LoVo (cell line): ENCODE results near the gene GPD1L.
A peak's percentile ranks its signal among the peaks of the same experiment; 100 is the strongest.

Experiments used
- DNase-seq: peaks from one replicate; pipeline ENCODE4 v3.0.0-alpha.2; 2016; ENCODE audit warnings: low spot score

Gene GPD1L

GRCh38 chr3:32137870-32138269 is 31.4 kb downstream of the GPD1L start:
- no peak for DNase-seq

- no peak for DNase-seq
Measured at GRCh38 chr3:32138545-32139104, 32.2 kb downstream of the GPD1L start.

DNA sequence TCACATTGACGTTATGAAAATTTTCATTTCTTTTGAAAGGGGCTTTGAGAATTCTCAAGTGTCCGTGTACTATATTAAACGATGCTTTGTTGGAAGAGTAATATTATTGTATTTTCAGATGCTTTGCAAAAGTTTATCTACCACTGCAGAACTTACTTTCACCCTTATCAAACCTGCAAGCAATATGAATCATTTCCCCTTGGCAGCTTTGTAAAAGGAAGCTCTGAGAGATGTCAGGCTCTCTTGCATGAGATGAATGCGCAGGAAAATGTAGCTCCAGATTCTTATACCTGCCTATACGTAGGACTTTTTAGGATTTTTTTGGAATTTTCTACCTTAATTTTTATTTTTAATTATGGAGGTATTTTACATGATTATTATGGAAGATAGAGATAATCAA is 34.5 kb downstream of the GPD1L start:
- DNase-seq = no peak

GRCh38 chr3:32143849-32144757 is 37.7 kb downstream of the GPD1L start:
- DNase-seq = peak; percentile 81

GRCh38 chr3:32146746-32147211 is 40.4 kb downstream of the GPD1L start:
- DNase-seq = no peak

DNA sequence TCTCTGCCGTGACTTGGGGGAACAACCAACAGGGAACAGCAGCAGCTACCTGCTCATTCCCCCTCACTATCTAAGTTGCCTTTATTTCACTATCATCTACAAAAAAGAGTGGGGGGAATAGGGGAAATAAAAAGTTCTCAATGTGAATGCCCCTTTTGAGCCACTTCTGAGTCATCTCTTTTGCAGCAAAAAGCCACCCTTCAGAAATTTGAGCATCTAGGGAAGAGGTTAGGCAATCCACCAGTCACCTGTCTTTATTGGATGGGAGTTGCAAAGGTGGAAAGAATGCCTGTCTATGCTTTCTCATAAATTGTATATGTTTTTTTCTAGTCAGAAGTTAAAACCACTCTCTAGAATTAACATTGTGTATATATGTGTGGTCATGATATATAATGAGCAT is 41.1 kb downstream of the GPD1L start:
- no peak for DNase-seq

DNA sequence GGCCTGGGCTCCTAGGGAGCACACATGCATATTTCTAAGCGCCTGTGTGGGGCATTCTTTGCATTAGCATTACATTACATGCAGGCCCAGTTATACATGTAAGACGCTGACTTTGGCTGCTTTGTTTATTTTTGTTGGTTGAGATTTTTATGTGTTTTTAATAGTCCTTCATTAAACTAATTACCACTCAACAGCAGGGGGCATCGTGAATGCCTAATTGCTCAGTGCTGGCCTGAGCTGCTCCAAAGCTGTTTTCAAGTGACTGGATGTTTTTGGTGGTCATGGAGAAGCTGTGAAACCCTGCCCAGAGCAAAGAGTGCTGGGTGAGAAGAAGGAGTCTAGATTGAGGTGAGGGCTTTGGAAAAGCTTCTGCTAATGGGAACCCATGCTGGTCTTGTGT is 41.5 kb downstream of the GPD1L start:
- no peak for DNase-seq

DNA sequence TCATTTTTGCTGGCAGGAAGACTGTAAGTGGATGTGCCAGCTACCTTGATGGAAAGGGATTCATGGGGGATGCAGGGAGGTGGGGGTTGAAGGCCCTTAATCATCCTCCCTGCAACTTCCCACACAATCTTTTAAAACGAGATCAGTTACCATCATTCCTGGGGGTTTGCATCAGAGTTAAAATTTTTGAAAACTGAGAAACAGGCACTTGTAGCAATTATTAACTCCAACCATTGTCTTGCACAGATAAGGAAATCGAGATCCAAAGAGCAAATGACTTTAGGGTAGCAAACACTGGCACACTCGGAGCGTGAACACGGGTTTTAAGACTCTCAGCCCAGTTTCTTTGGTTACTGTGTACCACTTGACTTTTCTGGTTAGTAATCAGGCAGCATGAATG is 41.9 kb downstream of the GPD1L start:
- DNase-seq = no peak

DNA sequence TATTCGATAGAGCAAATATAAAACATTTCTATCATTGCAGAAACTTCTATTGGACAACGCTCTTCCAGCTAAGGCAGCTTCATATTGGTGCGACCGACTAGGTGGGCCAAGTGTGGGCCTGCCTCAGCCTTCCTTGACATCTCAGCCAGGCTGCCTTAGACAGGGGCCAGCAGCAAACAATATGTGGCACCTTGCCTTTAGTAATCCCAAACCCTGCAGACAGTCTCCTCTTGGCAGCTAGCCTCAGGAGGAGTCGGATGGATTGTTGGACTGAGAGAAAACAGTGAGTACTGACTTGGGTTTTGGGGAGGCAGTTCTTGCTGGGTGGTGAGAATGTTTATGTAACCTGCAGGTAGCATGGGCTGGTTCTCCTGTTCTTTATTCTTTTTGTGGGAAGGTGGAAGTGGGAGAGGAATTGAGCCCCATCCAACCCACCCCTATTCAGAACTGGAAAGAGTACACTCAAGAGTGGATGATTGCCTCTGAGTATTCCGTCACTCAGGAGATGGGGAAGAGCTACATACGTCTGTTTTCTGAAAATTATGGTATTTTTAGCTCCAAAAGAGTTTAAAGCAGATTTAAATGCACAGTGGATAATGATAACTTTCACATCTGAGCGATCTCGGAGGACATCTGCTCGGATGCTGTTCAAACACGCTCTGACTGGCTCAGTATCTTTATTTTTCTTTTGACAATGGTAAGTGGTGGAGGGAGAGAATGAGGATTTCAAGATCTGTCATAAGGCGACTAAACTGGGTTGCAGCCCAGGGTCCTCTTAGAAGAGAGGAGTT is 47.2 kb downstream of the GPD1L start:
- DNase-seq = no peak

GRCh38 chr3:32154205-32154579 is 47.8 kb downstream of the GPD1L start:
- no peak for DNase-seq

DNA sequence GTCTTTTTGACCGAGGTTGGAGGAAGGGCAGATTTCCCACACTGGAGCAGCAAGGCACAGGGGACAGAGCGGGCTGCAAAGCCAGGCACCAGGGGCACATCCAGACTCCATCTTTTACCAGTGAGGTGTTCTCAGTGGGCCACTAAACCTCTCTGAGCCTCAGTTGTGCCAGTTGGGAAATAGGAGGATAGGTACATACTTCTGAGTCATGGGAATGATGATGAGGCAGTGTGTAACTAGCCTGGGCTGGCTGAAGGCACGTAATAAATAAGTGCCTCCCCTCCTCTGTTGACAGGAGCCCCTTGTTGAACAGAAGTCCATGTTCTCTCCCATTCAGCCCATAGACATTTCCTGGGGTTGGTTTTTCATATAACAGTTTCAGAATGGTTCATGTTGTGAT is 48.7 kb downstream of the GPD1L start:
- no peak for DNase-seq

DNA sequence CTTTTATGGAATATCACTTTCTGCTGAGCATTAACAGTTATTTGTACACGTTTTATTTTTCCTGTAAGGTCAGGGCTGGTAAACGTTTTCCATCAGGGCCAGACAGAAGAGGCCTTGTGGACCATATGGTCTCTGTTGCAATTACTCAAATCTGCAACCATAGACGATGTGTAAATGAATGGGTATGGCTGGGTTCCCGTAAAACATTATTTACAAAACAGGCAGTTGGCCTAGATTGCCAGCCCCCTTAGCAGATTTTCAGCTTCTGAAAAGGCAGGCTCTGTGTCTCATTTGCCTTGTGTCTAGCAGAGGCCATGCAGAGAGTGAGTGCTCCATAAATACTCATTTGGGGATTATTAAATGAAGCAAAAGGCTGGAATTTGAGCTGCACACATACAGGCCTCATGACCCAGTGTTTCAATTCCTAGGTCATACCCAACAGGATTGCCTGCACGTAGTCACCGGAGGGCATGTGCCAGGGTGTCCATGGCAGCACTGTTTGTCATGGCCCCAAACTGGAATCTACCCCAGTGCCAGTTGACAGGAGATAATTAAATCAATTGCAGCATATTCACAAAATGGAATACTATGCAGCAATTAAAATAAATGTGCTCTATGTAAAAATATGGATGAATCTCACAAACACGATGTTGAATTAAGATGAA is 51.3 kb downstream of the GPD1L start:
- no peak for DNase-seq

GRCh38 chr3:32160706-32161214 is 54.3 kb downstream of the GPD1L start:
- DNase-seq = no peak

DNA sequence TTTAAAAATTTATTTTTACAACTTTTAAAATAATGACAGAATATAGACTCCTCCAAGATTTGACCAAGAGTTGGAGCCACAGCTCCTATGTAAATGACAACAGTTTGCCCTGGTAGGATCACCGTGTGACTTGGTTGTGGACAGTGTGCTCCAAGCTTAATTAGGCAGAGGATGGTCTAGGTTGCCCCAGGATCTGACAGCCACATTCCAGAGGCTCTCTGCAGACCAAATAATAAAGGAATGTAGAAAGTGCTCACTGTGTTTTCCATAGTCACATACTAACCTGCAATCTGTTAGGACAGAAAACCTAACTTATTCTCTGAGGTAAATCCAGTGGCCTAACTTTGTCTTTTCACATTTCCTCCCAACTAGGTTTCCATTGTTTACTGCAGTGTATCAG is 59.0 kb downstream of the GPD1L start:
- no peak for DNase-seq

DNA sequence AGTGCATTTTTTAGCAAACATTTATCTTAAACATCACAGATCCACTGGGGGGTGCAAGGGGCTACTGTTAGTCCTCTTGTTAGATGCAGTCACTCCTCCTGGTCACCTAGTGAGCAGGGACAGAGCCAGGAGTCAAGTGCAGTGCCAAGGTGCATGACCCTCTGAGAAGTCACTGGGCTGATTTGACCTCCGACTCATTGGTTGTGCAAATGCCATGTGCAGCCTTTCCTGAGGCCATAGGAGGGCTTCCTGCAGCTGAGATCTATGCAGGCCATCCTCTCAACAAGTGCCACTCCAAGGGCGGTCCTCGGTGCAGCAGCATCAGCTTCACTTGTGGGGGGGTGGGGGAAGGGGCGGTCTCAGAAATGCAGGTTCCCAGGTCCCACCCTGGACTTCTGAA is 60.2 kb downstream of the GPD1L start:
- no peak for DNase-seq

GRCh38 chr3:32172420-32172819 is 66.0 kb downstream of the GPD1L start:
- no peak for DNase-seq

GRCh38 chr3:32175607-32176197 is 69.3 kb downstream of the GPD1L start:
- DNase-seq = peak; percentile 67

DNA sequence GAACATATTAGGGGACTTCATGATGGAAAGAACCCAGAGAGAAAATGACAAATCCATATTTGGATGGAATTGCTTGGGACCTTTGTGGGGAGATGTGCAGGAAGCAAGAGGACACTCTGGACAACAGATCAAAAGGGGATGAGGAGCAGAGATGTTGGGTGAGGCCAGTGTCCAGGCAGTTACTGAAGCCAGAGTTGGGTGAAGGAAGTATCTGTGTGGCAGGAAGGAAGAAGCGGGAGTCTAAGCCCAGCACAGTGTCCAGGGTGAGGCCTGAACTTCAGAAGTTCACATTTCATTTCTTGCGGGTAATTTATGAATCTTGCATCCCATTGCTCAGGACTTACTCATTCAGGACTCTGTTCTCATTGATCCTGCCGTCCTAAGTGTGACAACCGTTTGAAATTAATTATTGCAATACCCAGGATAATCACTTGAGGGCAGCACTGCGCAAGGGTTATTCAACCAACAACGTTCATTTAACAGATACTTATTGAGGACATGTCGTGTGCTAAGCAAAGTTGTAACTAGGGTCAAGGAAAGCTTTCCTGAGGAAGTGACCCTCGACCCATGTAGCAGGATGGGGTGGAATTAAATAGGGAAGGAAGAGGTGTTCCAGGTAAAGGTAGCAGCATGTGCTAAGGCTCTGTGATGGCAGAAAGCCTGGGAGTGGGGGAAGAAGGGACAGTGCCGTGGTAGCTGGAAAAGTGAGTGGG is 70.7 kb downstream of the GPD1L start:
- DNase-seq = peak; percentile 60

DNA sequence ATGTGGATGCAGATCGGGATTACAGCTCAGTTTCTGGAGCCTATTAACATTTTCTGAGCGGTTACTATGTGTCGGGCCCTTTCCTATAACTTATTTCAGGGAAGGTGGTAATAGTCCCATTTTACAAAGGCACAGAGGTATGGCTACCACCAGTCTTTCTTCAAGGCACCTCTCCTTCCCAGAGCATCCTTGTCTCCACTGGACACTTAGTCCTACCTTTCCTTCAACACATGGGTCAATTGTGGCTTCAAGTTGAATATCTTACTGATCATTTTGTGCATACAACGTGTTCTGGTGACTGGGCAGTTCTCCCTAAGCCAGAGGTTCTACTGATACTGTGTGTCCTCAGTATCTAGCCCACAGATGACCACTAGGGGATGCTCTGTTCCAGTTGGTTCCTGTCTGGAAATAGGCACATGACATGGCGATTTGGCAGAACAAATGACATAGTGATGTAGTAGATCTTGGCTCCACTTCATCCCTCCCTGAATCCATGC is 71.3 kb downstream of the GPD1L start:
- peak; percentile 60 for DNase-seq

DNA sequence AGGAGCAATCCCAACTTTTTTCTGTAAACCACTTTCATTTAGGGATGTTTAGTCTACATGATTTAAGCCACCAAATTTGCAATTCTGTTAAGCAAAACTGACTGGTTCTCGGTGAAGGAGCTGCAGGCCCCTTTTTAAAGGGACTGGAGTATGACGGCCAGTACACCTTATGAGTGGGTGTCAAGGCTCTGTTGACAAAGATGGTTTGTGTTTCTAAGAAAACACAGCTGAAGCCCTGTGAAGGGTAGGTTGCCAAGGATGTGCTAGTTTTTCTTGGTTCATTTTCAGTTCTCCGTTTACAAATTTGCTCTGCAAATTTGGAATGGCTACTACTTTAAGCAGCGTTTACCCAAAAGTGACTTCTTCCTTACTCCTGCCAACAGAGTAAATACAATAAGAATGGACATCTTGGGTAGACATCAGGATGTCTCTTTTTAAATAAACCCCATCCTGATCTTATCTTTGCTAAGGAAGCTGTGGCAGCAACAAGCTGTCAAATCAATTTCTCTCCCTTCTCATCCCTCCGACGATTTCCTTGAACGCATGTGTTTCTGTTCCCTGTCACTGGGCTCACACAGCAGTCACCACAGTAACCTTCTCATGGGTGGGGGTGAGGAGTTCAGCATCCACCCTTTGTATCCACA is 73.8 kb downstream of the GPD1L start:
- DNase-seq = no peak
